Stimulated activated CD8-positive, alpha-beta memory T cell treated with anti-CD3 and anti-CD28 coated beads, Interleukin-15, amount 100 ng/mL, for 24 hours (primary cell): ENCODE results near the gene DCTN4.
"Not testable (repeated sequence)": the region's sequence is repeated elsewhere in the genome, so short reads cannot be mapped to it uniquely, and the experiment has no call there.

Experiments
- DNase-seq: peaks from one replicate; pipeline ENCODE4 v3.0.0-alpha.2; 2020; ENCODE audit warnings: low read depth

DCTN4 gene

GRCh38 chr5:150758531-150759333 is at the start of gene DCTN4:
Gene DCTN4 (minus strand): TSS chr5:150759017. CDS start chr5:150758993, 24 bp downstream.
- peak; percentile 78 for DNase-seq

- no peak for DNase-seq
Measured at GRCh38 chr5:150804388-150804787, 45.6 kb upstream of the DCTN4 start.

GRCh38 chr5:150801117-150801927 is 42.5 kb upstream of the DCTN4 start:
- DNase-seq: no peak

GRCh38 chr5:150797384-150797783 is 38.6 kb upstream of the DCTN4 start:
- no peak for DNase-seq

- no peak for DNase-seq
Measured at GRCh38 chr5:150794927-150795326, 36.1 kb upstream of the DCTN4 start.

- not testable (repeated sequence) for DNase-seq
Measured at GRCh38 chr5:150793423-150793888, 34.6 kb upstream of the DCTN4 start.

GRCh38 chr5:150791536-150791935 is 32.7 kb upstream of the DCTN4 start:
- no peak for DNase-seq

- no peak for DNase-seq
Measured at GRCh38 chr5:150789943-150790611, 31.3 kb upstream of the DCTN4 start.

- no peak for DNase-seq
Measured at GRCh38 chr5:150789450-150789849, 30.6 kb upstream of the DCTN4 start.

- DNase-seq: no peak
Measured at GRCh38 chr5:150788977-150789376, 30.2 kb upstream of the DCTN4 start.

- no peak for DNase-seq
Measured at GRCh38 chr5:150787656-150788055, 28.8 kb upstream of the DCTN4 start.

GRCh38 chr5:150786876-150787275 is 28.1 kb upstream of the DCTN4 start:
- no peak for DNase-seq

- no peak for DNase-seq
Measured at GRCh38 chr5:150785950-150786349, 27.1 kb upstream of the DCTN4 start.

- no peak for DNase-seq
Measured at GRCh38 chr5:150783422-150783928, 24.7 kb upstream of the DCTN4 start.

GRCh38 chr5:150782850-150783249 is 24.0 kb upstream of the DCTN4 start:
- no peak for DNase-seq

GRCh38 chr5:150781706-150782614 is 23.1 kb upstream of the DCTN4 start:
- DNase-seq: no peak

- no peak for DNase-seq
Measured at GRCh38 chr5:150780816-150781221, 22.0 kb upstream of the DCTN4 start.

- DNase-seq: no peak
Measured at GRCh38 chr5:150780187-150780692, 21.4 kb upstream of the DCTN4 start.

GRCh38 chr5:150779397-150780186 is 20.8 kb upstream of the DCTN4 start:
- no peak for DNase-seq
